ENCODE measurements around the gene LMNB1. TPM values are rescaled to one million over a fixed set of nuclear protein-coding genes. Genes with fewer than 3 reads are reported as not detected.

Gene LMNB1
- total RNA-seq, 6 donors from 2014 or later, result 11.1 to 18.5 (median 15.9) TPM

DNA sequence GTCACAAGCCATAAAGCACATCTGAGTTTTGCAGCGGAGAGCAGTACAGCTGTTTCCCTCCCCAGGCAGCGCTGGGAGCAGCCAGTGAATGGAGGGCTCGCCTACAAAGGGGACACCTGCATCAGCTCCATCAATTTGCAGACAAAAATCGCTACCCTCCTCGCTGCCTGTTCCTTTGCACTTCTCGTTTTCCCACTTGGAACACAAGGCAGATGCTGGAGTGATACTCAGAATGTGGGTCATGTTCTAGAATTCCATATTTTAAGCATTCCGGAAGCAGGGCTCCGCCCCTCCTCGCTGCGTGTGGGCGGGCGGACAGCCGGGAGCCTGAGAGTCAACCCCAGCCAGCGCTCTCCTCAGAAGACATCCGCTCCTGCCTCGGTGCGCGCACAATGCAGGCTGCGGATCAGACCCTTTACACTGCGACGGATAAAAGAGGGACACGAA, 92.1 kb downstream of the LMNB1 start:
- TF ChIP-seq POLR2AphosphoS5 (IDR thresholded peaks at IDR 0.05) (no peak), EP300 (IDR thresholded peaks at IDR 0.05) (no peak), POLR2A (IDR thresholded peaks at IDR 0.05) (no peak)
- TF ChIP-seq, protein P1, sequence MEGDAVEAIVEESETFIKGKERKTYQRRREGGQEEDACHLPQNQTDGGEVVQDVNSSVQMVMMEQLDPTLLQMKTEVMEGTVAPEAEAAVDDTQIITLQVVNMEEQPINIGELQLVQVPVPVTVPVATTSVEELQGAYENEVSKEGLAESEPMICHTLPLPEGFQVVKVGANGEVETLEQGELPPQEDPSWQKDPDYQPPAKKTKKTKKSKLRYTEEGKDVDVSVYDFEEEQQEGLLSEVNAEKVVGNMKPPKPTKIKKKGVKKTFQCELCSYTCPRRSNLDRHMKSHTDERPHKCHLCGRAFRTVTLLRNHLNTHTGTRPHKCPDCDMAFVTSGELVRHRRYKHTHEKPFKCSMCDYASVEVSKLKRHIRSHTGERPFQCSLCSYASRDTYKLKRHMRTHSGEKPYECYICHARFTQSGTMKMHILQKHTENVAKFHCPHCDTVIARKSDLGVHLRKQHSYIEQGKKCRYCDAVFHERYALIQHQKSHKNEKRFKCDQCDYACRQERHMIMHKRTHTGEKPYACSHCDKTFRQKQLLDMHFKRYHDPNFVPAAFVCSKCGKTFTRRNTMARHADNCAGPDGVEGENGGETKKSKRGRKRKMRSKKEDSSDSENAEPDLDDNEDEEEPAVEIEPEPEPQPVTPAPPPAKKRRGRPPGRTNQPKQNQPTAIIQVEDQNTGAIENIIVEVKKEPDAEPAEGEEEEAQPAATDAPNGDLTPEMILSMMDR (IDR thresholded peaks at IDR 0.05), result no peak
- DNase-seq, result peak in 1 of 2 donors; percentile 86
- no peak overlapping the region for H3K27ac ChIP-seq

GRCh38 chr5:126871441-126871840, 94.5 kb downstream of the LMNB1 start:
- Histone ChIP-seq H3K36me3 (no peaks in the 10 kb centered on the region), H3K4me1 (peaks cover 0 to 6% (median 3%) of the 10 kb centered on the region in 4 donors), H3K27me3 (no peaks in the 10 kb centered on the region), H3K4me3 (no peak overlapping the region), H3K9me3 (no peaks in the 10 kb centered on the region), H3K27ac (no peak overlapping the region)
- no peak for ATAC-seq (ENCODE audit: low FRiP score in 2 of 2)
- WGBS, 2 donors, result 82 to 93% methylated on average over 6 of the region's 6 CpGs
- TF ChIP-seq POLR2A (IDR thresholded peaks at IDR 0.05), result no peak
- TF ChIP-seq EP300 (IDR thresholded peaks at IDR 0.05), result no peak
- no peak for TF ChIP-seq POLR2AphosphoS5 (IDR thresholded peaks at IDR 0.05)
- TF ChIP-seq, protein P1 (IDR thresholded peaks at IDR 0.05), result no peak
- DNase-seq, result no peak

More for the DNA sequence above, 92.1 kb downstream of the LMNB1 start:
- Histone ChIP-seq H3K4me1 (peaks cover 0 to 6% (median 3%) of the 10 kb centered on the region in 4 donors), H3K9me3 (no peaks in the 10 kb centered on the region), H3K27me3 (no peaks in the 10 kb centered on the region), H3K36me3 (no peaks in the 10 kb centered on the region), H3K4me3 (no peak overlapping the region)
- ATAC-seq (ENCODE audit: low FRiP score in 2 of 2), result peak; percentile 16 to 62
- WGBS, 2 donors, result 26 to 38% methylated on average over 14 to 22 of the region's 22 CpGs

DNA sequence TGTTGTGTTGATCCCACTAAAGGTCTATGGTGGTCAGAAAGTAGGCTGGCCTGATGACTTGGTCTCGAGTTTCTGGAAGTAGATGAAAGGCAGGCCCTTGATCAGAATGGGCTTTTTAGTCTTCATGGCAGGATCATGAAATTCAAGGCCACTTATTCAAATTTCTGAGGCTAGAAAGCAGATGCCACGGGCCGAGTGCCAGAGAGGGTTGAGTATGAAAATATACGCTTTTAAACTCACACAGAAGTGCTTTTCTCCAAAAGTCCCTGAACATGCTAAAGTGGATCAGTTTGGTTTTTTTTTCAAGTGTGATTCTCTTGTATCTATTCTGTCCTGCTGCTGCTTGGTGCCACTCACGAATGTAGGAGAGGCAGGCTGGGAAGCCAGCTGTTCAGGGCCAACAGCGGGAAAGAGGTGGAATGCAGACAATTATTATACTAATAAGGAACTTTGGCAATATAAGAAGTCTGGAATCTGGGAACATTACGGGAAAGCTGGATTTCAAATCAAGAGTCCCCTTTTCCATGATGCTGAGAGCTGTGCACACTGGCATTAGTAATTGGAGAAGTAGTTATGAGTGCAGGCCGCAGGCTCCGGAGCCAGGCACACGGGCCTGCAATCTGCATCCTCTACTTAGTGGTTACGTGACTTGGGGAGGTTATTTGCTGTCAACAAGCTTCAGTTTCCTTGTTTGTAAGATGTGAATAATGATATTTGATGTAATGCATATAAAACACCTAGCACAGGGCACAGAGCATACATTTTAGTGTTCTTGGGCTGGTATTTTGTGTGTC, 95.8 kb downstream of the LMNB1 start:
- ATAC-seq (ENCODE audit: low FRiP score in 2 of 2), result no peak
- Histone ChIP-seq H3K4me1 (peaks cover 0 to 8% (median 4%) of the 10 kb centered on the region in 4 donors), H3K4me3 (no peak overlapping the region), H3K27me3 (no peaks in the 10 kb centered on the region), H3K9me3 (no peaks in the 10 kb centered on the region), H3K27ac (no peak overlapping the region), H3K36me3 (no peaks in the 10 kb centered on the region)
- no peak for DNase-seq
- TF ChIP-seq POLR2AphosphoS5 (IDR thresholded peaks at IDR 0.05) (no peak), EP300 (IDR thresholded peaks at IDR 0.05) (no peak), POLR2A (IDR thresholded peaks at IDR 0.05) (no peak)
- TF ChIP-seq, protein P1 (IDR thresholded peaks at IDR 0.05), result no peak
- 72 to 81% methylated on average over 11 of the region's 11 CpGs for WGBS, 2 donors

GRCh38 chr5:126875303-126875785, 98.4 kb downstream of the LMNB1 start:
- 60 to 70% methylated on average over 5 to 13 of the region's 13 CpGs for WGBS, 2 donors
- ATAC-seq (ENCODE audit: low FRiP score in 2 of 2), result no peak
- H3K9me3 ChIP-seq, result no peaks in the 10 kb centered on the region
- no peaks in the 10 kb centered on the region for H3K36me3 ChIP-seq
- no peaks in the 10 kb centered on the region for H3K27me3 ChIP-seq
- no peak overlapping the region for H3K27ac ChIP-seq
- no peak for DNase-seq
- H3K4me3 ChIP-seq, result no peak overlapping the region
- peaks cover 0 to 8% (median 0%) of the 10 kb centered on the region in 4 donors for H3K4me1 ChIP-seq
- no peak for TF ChIP-seq POLR2A (IDR thresholded peaks at IDR 0.05)
- no peak for TF ChIP-seq POLR2AphosphoS5 (IDR thresholded peaks at IDR 0.05)
- TF ChIP-seq EP300 (IDR thresholded peaks at IDR 0.05), result no peak
- TF ChIP-seq, protein P1 (IDR thresholded peaks at IDR 0.05), result no peak

Measured in upper lobe of left lung (tissue), 6 donors.